HL-60 (cell line): ENCODE data around the gene MTCH2.

Experiments
- DNase-seq, 2 experiments: peaks; one replicate each; pipeline ENCODE4 v3.0.0-alpha.2; 2010 to 2020; ENCODE audit warnings: low read depth in 1 of 2, low spot score in 1 of 2
- H3K27ac ChIP-seq: fragments of 250-450 bp; sonication (Bioruptor Pico); replicated peaks from 2 replicates; pipeline ENCODE4 v1.5.1; 2020; ENCODE audit warnings: mild to moderate bottlenecking, moderate library complexity
- H3K27me3 ChIP-seq: fragments of 250-450 bp; sonication (Bioruptor Pico); 2 replicates; pipeline ENCODE4 v1.5.1; 2021; ENCODE audit warnings: mild to moderate bottlenecking, moderate library complexity; ENCODE audit not compliant: insufficient read depth, poor library complexity, severe bottlenecking
- H3K4me3 ChIP-seq: replicated peaks from 2 replicates; pipeline ENCODE4 v1.5.1; 2011; ENCODE audit warnings: mild to moderate bottlenecking, control low read depth, low read length; ENCODE audit not compliant: insufficient read depth
- CTCF ChIP-seq: IDR thresholded peaks from one replicate; pipeline ENCODE4 v1.5.1; 2011; ENCODE audit warnings: low read length, control low read depth, inconsistent platforms; ENCODE audit not compliant: insufficient read depth
- GABPA ChIP-seq: IDR thresholded peaks from 2 replicates; pipeline ENCODE4 v1.6.1; 2012; ENCODE audit warnings: low read depth
- POLR2AphosphoS5 ChIP-seq: IDR thresholded peaks from 2 replicates; pipeline ENCODE4 v1.6.1; 2012; ENCODE audit warnings: low read depth
- REST ChIP-seq: IDR thresholded peaks from 2 replicates; pipeline ENCODE4 v1.6.1; 2012; ENCODE audit warnings: low read depth; ENCODE audit not compliant: insufficient replicate concordance
- SPI1 ChIP-seq: IDR thresholded peaks from 2 replicates; pipeline ENCODE4 v1.6.1; 2012; ENCODE audit warnings: low read depth, mild to moderate bottlenecking, borderline replicate concordance

Gene MTCH2

GRCh38 chr11:47587039-47587716 is 55.2 kb downstream of the MTCH2 start:
- Histone ChIP-seq H3K4me3 (no peak overlapping the region), H3K27me3 (no peaks in the 10 kb centered on the region), H3K27ac (peak overlapping the region; percentile 56)
- TF ChIP-seq CTCF (no peak), POLR2AphosphoS5 (no peak), GABPA (no peak), REST (no peak), SPI1 (no peak)
- no peak for DNase-seq

GRCh38 chr11:47586098-47586855 is 56.1 kb downstream of the MTCH2 start, which contains the start of gene FAM180B:
TSS of gene FAM180B (plus strand) at chr11:47586678. CDS start at chr11:47586769, 91 bp downstream.
- Histone ChIP-seq H3K4me3 (no peak within 1 kb of the TSS), H3K27me3 (no peaks in the 10 kb centered on the region), H3K27ac (peak within 1 kb of the TSS; percentile 56)
- no peak for DNase-seq
- no peak for TF ChIP-seq POLR2AphosphoS5
- no peak for TF ChIP-seq GABPA
- TF ChIP-seq REST: no peak
- TF ChIP-seq SPI1: no peak
- TF ChIP-seq CTCF: no peak

- Histone ChIP-seq H3K27me3 (no peaks in the 10 kb centered on the region), H3K27ac (no peak overlapping the region), H3K4me3 (no peak overlapping the region)
- no peak for DNase-seq
- TF ChIP-seq REST (no peak), GABPA (no peak), SPI1 (no peak), CTCF (no peak), POLR2AphosphoS5 (no peak)
Measured at GRCh38 chr11:47583844-47584243, 58.5 kb downstream of the MTCH2 start.
